GM20431 (cell line): ENCODE data around the gene TBC1D22A.

ENCODE experiments used
- in situ Hi-C: fragments of 300-500 bp; cut with MseI, MboI; formaldehyde crosslinking; loops from one replicate; pipeline ENCODE4 v1.15.0; 2020; ENCODE audit warnings: low sequenced_read_pairs; ENCODE audit not compliant: unreplicated experiment

Gene TBC1D22A

DNA sequence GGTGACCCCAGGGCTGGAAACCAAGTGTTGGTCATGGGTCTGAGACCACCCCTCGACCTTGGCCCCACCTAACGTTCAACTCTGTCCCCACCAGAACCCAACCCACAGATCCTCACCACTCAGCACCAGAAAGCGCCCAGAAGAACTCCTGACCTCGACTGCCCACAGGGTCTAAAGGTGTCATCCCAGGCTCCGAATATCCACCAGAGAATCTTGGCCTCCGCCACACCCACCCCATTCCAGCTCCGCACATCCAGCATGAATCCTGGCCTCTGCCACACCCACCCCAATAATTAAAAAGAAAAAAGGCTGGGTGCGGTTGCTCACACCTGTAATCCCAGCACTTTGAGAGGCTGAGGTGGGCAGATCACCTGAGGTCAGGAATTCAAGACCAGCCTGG lies 25.7 kb upstream of the TBC1D22A start:
- in situ Hi-C loops: no loop called here

DNA sequence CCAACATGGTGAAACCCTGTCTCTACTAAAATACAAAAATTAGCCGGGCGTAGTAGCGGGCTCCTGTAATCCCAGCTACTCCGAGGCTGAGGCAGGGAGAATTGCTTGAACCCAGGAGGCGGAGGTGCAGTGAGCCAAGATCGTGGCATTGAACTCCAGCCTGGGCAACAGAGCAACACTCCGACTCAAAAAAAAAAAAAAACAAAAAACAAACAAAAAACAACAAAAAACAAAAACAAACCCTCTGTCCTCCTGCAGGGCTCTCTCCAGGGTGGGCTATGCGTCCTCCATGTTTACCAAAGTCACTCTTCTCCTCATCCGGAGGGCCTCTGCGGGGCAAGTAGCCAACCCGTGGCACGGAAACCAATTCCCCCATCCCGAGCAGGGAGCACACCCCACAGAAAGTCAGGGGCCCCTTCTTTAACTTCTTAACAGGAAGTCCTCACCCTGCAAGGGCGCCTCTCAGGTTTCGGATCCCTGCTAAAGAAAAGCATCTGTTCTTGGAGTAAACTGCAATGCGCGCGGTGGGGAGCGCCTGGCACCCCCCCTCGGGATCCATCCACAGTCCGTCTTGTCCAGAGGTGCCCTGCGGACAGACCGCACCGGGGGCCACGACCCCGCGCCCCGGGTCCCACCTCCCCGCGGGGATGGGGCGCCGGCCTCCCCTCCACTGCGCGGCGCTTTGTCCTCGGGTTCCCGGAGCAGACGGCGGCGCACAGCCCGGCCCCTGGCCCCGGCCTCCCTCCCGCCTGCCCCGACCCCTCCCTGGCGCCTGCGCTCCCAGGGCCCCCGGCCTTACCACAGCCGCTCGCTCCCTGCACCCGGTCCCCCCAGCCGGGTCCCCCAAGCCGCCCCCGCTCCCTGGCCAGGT lies 25.1 kb upstream of the TBC1D22A start:
- in situ Hi-C loops: no loop called here

DNA sequence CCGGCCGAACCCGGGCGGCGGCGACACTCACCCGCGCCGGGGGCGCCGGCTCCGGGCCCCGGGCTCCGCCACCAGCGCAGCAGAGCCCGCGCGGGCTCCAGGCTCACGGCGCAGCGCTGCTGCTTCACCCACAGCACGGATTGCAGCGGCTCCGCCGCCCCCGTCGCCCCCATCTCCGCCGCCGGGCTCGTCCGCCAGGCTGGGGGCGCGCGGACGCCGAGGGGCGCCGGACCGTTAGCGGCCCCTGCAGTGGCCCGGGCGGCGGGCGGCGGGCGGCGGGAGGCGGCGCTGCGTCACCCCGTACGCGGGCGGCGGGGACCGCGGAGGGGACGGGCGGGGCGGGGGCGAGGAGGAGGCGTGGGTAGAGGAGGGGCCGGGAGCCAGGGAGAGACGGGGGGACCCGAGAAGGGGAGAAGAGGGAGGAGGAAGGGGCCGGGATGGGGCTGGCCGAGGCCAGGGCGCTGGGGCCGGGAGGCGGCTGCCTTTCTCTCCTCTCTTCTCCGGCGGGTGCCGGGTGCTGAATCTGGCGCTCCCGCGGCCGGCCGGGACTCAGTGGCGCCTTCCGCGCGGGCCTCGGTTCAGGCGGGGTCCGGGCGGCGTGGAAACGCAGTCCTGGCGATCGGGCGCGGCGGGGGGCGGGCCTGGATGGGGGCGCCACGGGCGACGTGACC lies 24.3 kb upstream of the TBC1D22A start, which contains the start of gene CERK:
CERK (minus strand) TSS at position 277 of the 671 bp plus-strand sequence; CDS start at position 173, 104 bp downstream.
- in situ Hi-C loops: no loop called here

DNA sequence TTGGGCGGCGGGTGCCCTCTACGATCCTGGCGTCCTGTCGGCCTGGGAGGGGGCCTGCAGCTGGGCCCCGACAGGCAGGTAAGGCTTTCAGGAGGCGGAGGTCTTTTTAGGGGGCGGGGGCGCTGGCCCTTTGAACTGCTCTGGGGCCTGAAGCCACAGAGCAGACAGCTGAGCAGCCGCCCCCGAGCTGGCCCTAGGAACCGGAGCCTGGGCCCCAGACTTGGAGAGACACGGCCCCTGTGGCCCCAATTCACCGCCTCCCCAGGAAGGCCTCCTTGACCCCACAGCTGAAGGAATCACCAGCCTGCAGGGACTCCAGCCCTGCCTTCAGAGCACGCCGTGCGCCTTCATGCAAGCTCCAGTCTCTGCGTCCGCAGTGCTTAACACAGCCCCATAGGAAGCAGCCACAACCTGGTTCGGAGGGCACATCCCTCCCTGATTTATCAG lies 23.8 kb upstream of the TBC1D22A start:
- in situ Hi-C loops: no loop called here

DNA sequence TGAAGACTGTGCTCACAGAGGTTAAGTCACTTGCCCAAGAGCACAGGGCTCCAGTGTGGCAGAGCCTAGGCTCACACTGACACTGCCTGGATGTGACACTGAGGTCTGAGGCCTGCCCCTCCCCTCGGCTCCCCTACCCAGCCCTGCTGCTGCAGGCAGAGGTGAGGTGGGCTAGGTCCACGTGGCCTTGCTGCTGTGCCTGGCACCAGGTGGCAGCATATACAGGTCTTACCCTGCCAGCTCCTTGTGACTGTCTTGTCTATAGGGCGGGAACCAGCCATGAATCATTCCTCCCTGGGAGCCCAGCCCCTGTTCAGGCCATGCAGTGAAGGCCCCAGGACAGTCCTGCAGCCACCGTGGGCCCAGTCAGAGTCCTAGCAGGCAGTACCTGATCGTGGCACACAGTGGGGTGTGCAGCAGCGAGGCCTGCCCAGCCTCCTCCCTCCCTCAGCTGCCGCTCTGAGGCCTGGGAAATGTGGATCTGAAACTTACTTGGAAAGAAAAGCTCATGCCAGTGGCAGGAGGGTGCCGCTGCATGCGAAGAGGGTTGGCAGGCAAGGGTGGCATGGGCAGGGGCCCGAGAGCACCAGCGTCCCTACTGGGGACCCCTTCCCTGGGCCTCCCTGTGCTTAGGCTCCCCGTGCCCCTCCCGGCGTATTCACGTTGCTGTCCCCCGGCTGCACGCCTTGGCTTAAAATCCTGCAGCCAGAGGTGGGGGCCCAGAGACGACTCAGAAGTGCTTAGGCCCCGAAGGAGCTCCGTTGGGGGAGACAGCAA lies 23.2 kb upstream of the TBC1D22A start:
- in situ Hi-C loops: no loop called here

DNA sequence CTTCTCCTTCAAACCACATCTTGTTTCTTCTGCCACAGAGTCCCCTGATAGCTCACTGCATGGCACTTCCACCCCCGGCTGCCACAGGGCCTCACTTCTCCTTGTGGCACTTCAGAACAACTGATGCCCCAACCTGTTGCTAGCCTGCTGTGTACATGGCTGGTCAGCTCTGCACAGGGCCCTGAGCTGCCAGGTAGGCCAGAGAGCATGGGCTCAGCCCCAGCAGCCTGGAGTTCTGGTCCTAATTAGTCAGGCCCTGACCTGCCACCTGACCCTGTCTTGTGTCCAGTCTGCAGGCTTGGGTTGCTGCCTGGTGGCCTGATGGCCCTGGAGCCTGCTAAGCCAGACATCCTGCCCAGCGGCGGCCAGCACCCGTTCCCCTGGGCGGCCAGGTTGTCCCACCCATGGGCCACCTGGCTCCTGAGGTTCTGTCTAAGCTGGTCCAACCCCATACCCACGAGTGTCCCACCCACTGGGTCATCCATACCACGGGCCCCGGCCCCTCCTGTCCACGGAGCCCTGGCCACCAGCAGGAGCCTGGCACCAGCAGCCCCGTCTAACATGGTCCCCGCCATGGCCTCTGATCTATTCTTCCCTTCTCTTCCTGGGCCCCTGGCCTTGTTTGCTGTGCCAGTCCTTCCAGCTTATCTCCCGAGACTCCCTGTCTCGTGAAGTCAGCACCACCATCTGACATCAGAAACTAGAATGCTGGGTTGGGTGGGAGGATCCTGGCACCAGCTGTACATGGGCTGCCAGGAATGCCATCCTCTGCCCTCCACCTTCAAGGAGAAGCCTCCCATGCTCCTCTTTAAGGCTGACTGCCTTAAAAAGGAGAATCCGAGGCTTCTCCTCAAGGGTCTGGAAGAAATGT lies 21.3 kb upstream of the TBC1D22A start:
- in situ Hi-C loops: no loop called here

DNA sequence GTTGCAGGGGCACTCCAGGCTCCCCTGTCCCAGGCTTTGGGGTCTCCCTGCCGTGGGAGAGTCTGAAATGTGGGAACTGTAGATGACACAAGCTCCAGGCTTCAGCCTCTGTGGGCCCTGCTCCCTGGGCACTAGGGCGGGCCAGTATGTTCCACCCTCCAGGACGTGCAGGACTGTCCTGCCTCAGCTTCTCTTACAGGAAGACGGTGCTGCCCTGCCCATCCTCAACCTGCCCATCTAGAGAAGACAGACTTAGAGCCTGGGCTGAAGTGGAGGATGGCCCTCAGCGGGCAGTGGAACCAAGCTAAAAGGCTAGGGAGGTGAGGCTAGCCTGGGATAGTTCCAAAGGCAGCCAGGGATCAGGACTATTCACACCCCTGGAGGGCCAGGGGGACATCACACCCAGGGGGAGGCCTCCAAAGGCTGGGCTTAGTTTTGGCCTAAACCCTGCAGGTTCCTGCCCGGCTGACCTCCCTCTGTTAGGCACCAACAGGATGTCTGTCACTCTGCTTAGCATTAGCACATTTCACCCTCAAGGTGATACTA lies 20.4 kb upstream of the TBC1D22A start:
- in situ Hi-C loops: no loop called here

DNA sequence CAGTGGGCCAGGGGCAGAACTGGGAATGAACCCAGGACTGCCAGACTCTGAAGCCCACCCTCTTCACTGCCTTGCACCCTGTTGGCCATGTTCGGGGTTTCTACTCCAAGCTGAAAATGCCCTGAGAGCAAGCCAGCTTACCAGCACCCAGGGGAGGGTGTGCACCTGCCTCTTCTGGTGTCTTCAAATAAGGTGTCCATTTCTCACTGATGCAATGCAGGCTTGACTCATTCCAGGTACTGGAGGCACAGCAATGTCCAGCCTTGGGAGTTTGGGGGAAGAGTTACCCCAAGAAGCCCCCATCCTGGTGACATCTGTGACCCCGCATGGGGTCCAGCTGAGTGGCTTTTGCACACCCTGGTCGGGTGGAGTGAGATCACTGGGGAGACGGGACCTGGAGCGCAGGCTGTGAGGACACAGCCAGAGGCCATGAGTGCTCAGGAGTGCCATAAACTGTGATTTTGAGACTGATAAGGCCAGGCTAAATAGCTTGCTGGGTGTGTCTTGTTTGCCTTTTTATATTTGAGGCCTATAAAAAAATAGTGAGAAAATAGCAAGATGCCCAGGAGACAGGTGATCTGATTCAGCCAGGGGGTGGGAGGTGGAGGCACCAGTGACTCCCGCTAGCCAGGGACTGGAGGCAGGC lies 19.8 kb upstream of the TBC1D22A start:
- in situ Hi-C loops: no loop called here

DNA sequence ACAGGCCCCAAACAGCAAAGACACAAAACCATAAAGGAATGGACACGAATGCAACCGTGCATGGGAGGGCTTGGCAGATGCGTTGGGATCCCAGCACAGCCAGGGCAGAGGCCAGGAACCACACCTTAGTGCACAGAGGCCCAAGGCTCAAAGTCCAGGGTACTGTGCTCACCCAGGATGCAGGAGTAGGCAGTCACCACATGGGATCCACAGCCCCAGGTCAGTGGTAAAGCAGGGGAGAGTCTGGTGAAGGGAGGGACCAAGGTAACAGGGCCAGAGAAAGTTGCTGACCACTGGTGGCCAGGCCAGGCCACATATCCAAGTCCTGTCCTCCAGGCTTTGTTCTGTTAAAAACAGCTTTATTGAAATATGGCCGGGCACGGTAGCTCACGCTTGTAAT lies 17.9 kb upstream of the TBC1D22A start:
- in situ Hi-C loops: no loop called here

DNA sequence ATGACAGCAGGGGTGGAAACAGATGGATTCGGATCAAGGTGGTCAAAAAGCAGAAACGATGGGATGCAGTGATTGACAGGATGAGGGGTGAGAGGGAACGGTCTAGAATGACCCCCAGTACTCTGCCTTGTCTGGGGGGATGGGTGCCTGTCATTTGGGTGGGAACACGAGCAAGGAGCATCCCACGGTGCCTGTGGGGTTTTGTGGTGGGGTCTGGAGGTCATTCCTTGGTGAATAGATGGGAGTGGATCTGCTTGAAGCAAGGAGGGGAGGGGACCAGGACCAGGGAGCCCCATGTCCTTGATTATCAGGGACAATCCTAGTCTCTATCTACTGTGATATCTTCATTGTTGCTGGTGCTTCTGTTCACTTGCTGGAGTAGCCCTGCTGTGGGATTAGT lies 16.3 kb upstream of the TBC1D22A start:
- in situ Hi-C loops: no loop called here

DNA sequence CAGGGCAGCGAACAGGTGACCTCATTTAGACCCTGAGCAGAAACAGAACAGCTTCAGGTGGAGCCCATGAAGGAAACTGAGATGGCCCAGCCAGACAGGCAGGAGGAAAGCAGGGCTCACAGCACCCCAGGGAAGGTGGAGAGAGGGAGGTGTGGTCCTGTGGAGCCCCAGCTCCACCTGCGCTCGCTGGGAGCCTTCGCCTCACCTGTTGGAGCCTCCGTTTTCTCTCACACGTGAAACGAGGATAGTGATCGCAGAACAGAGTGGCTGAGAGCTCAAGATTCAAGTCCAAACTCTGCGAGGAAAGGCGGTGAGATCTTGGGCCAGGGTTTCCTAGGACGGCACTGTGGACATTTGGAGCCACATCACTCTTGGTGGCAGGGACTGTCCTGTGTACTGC lies 15.8 kb upstream of the TBC1D22A start:
- in situ Hi-C loops: no loop called here

DNA sequence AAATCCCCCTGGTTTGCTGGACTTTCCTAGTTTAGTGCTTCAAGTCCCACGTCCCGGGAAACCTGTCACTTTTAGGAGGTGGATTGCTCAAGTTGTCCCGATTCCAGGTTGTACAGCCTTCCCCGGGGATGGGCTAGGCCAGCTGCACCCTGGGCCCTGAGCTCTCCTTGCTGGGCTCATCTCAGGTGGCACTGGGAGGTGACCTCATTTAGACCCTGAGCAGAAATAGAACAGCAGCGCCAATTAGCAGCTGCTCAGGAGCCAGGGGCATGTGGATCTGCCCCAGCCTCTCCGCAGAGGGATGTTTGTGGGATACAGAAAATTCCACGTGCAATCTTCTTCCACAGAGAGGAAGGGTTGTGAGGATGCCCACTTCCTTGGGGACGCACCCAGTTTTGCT lies 14.8 kb upstream of the TBC1D22A start:
- in situ Hi-C loops: no loop called here

DNA sequence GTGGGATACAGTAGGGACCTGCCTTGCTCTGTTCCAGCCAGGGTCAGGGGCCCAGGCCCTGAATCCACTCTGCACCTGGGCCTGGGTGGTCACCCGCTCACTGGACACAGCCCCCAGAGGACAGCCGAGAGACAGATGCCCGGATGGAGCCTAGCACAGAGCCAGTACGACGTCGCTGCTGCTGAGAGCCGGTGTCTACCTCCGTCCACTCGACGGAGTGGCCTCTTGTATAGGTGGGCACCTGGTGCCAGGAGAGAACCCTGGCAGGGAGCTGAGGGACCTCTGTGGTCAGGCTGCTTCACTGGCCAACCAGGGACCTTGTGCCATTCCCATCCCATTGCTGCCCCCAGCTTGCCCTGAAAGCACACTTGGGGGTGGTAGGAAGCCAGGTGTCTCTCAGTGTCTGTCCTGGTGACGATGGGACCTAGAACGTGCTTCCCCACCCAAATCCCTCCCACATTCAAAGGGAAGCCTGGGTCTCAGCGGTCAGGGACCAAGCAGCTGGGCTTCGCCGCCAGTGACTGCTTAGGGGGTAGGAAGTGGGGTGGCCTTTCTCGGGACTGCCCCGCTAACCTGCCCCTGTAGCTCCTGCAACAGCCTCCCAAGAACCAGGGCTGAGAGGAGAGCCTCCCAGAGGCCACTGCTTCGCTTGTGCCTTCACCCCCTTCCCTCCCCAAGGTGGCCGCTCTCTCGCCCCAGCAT lies 14.1 kb upstream of the TBC1D22A start:
- in situ Hi-C loops: no loop called here

DNA sequence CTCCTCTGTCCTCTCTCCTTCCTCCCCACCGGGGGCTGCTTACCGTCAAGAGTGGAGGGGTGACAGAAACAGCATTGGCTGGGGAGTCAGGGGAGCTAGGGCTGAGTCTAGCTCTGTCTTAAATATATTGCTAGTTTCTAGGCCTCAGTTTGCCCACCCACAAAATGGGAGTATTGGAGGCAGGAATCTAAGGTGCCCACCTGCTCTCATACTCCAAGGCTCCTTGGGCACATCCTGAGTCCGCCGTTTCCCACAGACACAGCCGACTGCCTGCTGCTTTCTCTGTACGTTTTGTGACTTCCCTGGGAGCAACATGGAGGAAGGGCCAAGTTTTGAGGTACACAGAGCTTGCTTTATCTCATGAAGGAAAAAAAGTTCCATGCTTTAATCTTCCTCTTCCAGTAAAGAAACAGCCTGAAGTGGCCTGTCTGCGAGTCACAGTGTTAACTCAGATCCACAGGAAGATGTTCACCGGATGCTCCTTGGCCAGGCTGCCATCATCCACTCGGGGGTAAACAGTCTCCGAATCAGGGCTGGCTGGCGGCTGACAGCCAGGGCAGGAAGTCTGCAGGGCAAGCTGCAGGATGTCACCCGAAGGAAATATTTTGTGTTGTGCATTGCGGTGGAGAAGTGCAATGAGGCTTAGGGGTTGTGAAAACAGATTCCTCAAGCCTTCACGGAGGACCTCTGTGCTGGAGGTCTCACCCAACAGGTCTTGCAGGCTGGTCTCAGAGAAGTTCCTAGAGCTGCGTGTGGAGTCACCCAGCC lies 13.4 kb upstream of the TBC1D22A start:
- in situ Hi-C loops: no loop called here

DNA sequence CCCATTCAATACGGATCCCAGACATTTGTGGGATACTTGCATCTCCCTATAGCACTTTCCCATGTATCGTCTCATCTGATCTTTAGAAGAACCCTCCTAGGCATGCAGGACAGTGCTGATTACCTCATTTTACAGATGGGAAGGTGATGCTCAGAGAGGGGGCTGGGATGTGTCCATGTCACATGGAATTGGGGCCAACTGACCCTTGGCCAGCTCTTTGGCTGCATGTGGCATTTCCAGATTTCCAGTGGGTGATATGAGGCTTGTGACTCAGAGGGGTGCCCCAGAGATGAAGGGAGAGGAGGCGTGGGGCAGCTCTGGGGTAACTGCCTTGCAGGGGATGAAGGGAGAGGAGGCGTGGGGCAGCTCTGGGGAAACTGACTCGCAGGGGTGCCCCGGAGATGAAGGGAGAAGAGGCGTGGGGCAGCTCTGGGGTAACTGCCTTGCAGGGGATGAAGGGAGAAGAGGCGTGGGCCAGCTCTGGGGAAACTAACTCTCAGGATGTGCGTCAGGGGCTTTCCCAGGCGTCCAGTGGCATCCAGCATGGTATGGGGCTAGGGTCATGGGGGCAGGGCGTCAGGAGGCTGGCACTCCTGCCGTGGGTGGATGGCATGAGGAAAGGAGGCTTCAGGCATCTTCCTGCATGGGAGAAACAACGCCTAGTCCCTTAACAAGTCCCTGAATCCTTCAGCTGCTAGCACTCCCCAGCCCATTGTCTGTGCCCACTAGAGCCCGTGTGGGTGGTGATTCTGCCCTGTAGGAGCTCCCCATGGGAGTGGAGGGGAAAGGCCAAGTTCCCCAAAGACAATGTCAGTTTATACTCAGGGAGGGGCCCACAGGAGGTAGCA lies 12.5 kb upstream of the TBC1D22A start:
- in situ Hi-C loops: no loop called here

DNA sequence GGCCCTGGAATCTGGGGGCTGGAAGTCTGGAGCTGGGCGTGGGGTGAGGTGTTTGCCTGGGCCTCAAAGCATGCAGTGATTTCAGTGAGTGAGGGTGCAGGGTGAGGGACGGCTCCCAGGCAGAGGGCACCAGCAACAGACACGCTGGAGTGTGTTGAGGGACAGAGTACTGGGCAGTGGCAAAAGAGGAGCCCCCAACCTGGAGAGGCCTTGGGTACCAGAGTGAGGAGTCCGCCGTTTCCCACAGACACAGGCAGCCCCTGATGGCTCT lies 12.0 kb upstream of the TBC1D22A start:
- in situ Hi-C loops: no loop called here

DNA sequence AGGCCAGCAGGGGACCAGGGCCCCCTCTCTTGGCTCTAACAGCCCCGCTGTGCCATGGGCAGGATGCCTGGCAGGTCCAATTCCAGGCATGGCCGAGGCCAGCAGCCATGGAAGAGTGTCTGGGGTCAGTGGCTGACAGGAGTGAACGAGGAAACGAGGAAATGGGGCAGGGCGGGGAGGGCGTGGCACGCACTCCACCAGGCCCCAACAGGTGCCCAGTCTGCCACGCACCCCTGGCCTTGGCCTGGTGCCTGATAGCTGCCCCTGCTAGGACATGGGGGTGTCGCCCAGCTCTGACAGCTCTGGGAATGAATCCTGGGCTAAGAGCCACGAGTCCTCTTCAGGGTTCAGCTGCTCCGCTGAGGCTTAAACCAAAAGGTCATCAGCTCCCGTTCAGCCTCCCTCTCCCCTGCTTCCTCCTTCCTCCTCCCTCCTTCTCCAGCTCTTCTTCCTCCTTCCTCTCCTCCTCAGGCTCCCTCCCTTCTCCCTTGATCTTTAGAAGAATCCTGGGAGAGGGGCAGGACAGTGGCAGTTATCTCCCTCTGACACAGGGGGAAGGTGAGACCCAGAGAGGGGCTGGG lies 11.5 kb upstream of the TBC1D22A start:
- in situ Hi-C loops: no loop called here
